Thoracic aorta (tissue), 2 donors: ENCODE data around the gene PCDHB12. TPM values are rescaled to one million over a fixed set of nuclear protein-coding genes. Genes with fewer than 3 reads are reported as not detected.
"Not testable (repeated sequence)": the region's sequence is repeated elsewhere in the genome, so short reads cannot be mapped to it uniquely, and the experiment has no call there.

Source experiments
- ATAC-seq: fragments of 150-250 bp; one replicate; pipeline ENCODE4 v1.8.0; 2017; ENCODE audit warnings: low read depth; ENCODE audit not compliant: insufficient number of reproducible peaks, low FRiP score
- DNase-seq: peaks from one replicate; pipeline ENCODE4 v3.0.0-alpha.2; 2020; ENCODE audit warnings: low spot score
- H3K27ac ChIP-seq, 2 donors: fragments of 200-600 bp; sonication (generic); 1 replicate in 1 of 2; 2 replicates in 1 of 2; pipeline ENCODE4 v1.5.1; 2016; ENCODE audit warnings: mild to moderate bottlenecking in 2 of 2, moderate library complexity in 2 of 2
- H3K27me3 ChIP-seq: fragments of 200-600 bp; sonication (generic); replicated peaks from 2 replicates; pipeline ENCODE4 v1.6.0; 2016; ENCODE audit warnings: mild to moderate bottlenecking; ENCODE audit not compliant: insufficient read depth
- H3K36me3 ChIP-seq: fragments of 200-600 bp; sonication (generic); one replicate; pipeline ENCODE4 v1.5.1; 2016
- H3K4me1 ChIP-seq, 2 donors: fragments of 200-600 bp; sonication (generic); 1 replicate in 1 of 2; 2 replicates in 1 of 2; pipeline versions ENCODE4 v1.5.1 to v1.6.0; 2016; ENCODE audit warnings: low read depth in 2 of 2, mild to moderate bottlenecking in 1 of 2; ENCODE audit not compliant: control insufficient read depth in 1 of 2
- H3K4me3 ChIP-seq: fragments of 200-600 bp; sonication (generic); 2 replicates; pipeline ENCODE4 v1.5.1; 2016; ENCODE audit warnings: mild to moderate bottlenecking
- H3K9me3 ChIP-seq: fragments of 200-600 bp; sonication (generic); 2 replicates; pipeline ENCODE4 v1.5.1; 2016
- CTCF ChIP-seq: fragments of 200-600 bp; sonication (generic); IDR thresholded peaks from one replicate; pipeline ENCODE4 v1.5.1; 2019; ENCODE audit warnings: antibody characterized with exemption
- total RNA-seq, 2 donors: library from RNA; depleted of rRNA; stranded (reverse); fragments of >200 nt; gene quantifications; one replicate each; pipeline versions ENCODE4 v1.1.0 to v1.2.3, GENCODE V29; 2016

The PCDHB12 gene
- total RNA-seq, 2 donors from 2014 or later = 7.3 to 7.4 TPM

- no peak for TF ChIP-seq CTCF
- Histone ChIP-seq H3K27me3 (no peaks in the 10 kb centered on the region), H3K4me1 (no peaks in the 10 kb centered on the region), H3K27ac (no peak overlapping the region), H3K4me3 (no peak overlapping the region), H3K36me3 (no peaks in the 10 kb centered on the region), H3K9me3 (peaks cover 99% of the 10 kb centered on the region)
- ATAC-seq = no peak
- DNase-seq = no peak
Measured at GRCh38 chr5:141236516-141237313, 28.2 kb downstream of the PCDHB12 start.

GRCh38 chr5:141241496-141241895 is 33.0 kb downstream of the PCDHB12 start:
- Histone ChIP-seq H3K27ac (no peak overlapping the region), H3K36me3 (no peaks in the 10 kb centered on the region), H3K4me1 (no peaks in the 10 kb centered on the region), H3K4me3 (no peak overlapping the region), H3K9me3 (peaks cover 90% of the 10 kb centered on the region), H3K27me3 (no peaks in the 10 kb centered on the region)
- DNase-seq = no peak
- no peak for TF ChIP-seq CTCF
- no peak for ATAC-seq

- Histone ChIP-seq H3K27me3 (no peaks in the 10 kb centered on the region), H3K9me3 (peaks cover 85% of the 10 kb centered on the region), H3K27ac (no peak within 1 kb of the TSS), H3K4me1 (no peaks in the 10 kb centered on the region), H3K4me3 (peak within 1 kb of the TSS; percentile 57), H3K36me3 (peaks cover 6% of the 10 kb centered on the region)
- ATAC-seq (no peak), DNase-seq (no peak)
- TF ChIP-seq CTCF = no peak
Measured at GRCh38 chr5:141245250-141245717, 36.8 kb downstream of the PCDHB12 start, which contains the start of gene PCDHB15. TSS of gene PCDHB15 (plus strand) at chr5:141245395. CDS start at chr5:141245579, 184 bp downstream.

GRCh38 chr5:141246971-141247370 is 38.5 kb downstream of the PCDHB12 start:
- not testable (repeated sequence) for H3K4me1 ChIP-seq, H3K4me3 ChIP-seq, H3K27me3 ChIP-seq, H3K36me3 ChIP-seq, H3K27ac ChIP-seq, DNase-seq, ATAC-seq
- H3K9me3 ChIP-seq = peaks cover 85% of the 10 kb centered on the region

- H3K4me3 ChIP-seq, DNase-seq, H3K27ac ChIP-seq, ATAC-seq, H3K27me3 ChIP-seq, H3K36me3 ChIP-seq, H3K4me1 ChIP-seq: not testable (repeated sequence)
- peaks cover 88% of the 10 kb centered on the region for H3K9me3 ChIP-seq
Measured at GRCh38 chr5:141247434-141247833, 38.9 kb downstream of the PCDHB12 start.

GRCh38 chr5:141250576-141250975 is 42.1 kb downstream of the PCDHB12 start:
- no peak overlapping the region for H3K4me3 ChIP-seq
- ATAC-seq = no peak
- DNase-seq = no peak
- H3K9me3 ChIP-seq = peaks cover 94% of the 10 kb centered on the region
- no peaks in the 10 kb centered on the region for H3K4me1 ChIP-seq
- H3K27ac ChIP-seq = no peak overlapping the region
- peaks cover 6% of the 10 kb centered on the region for H3K36me3 ChIP-seq
- no peaks in the 10 kb centered on the region for H3K27me3 ChIP-seq
- TF ChIP-seq CTCF = no peak
